SW 1271 (cell line): ENCODE results near the gene SLC19A1.
"Not testable (repeated sequence)": the region's sequence is repeated elsewhere in the genome, so short reads cannot be mapped to it uniquely, and the experiment has no call there.

Source experiments
- DNase-seq, 2 experiments: peaks; one replicate each; lab custom pipeline; 2025; lab: John Stamatoyannopoulos, UW

Gene SLC19A1

GRCh38 chr21:45576838-45577737 is 34.8 kb upstream of the SLC19A1 start:
- DNase-seq: no peak

- DNase-seq: no peak
Observed at GRCh38 chr21:45575993-45576837, 34.0 kb upstream of the SLC19A1 start.

GRCh38 chr21:45575304-45575992 is 33.2 kb upstream of the SLC19A1 start:
- no peak for DNase-seq

- DNase-seq: no peak
Observed at GRCh38 chr21:45574691-45575090, 32.5 kb upstream of the SLC19A1 start.

GRCh38 chr21:45574081-45574501 is 31.9 kb upstream of the SLC19A1 start:
- DNase-seq: no peak

GRCh38 chr21:45573452-45574035 is 31.3 kb upstream of the SLC19A1 start:
- DNase-seq: no peak

- DNase-seq: no peak
Observed at GRCh38 chr21:45572783-45573451, 30.7 kb upstream of the SLC19A1 start.

- no peak for DNase-seq
Observed at GRCh38 chr21:45572231-45572630, 30.0 kb upstream of the SLC19A1 start.

- no peak for DNase-seq
Observed at GRCh38 chr21:45571641-45572040, 29.4 kb upstream of the SLC19A1 start.

GRCh38 chr21:45570826-45571601 is 28.8 kb upstream of the SLC19A1 start:
- no peak for DNase-seq

- no peak for DNase-seq
Observed at GRCh38 chr21:45570071-45570470, 27.8 kb upstream of the SLC19A1 start.

- no peak for DNase-seq
Observed at GRCh38 chr21:45568383-45568782, 26.1 kb upstream of the SLC19A1 start.

GRCh38 chr21:45564137-45564536 is 21.9 kb upstream of the SLC19A1 start:
- DNase-seq: not testable (repeated sequence)

- no peak for DNase-seq
Observed at GRCh38 chr21:45562965-45563364, 20.7 kb upstream of the SLC19A1 start.

- no peak for DNase-seq
Observed at GRCh38 chr21:45562402-45562801, 20.2 kb upstream of the SLC19A1 start.

GRCh38 chr21:45561241-45561640 is 19.0 kb upstream of the SLC19A1 start:
- DNase-seq: not testable (repeated sequence)

GRCh38 chr21:45560106-45561021 is 18.1 kb upstream of the SLC19A1 start:
- no peak for DNase-seq

- no peak for DNase-seq
Observed at GRCh38 chr21:45559216-45560105, 17.2 kb upstream of the SLC19A1 start.
